Stimulated activated CD4-positive, alpha-beta T cell treated with anti-CD3 and anti-CD28 coated beads, Interleukin-4, amount 100 ng/mL, for 24 hours (primary cell): Measurements from ENCODE around the gene HEYL.

Experiments
- DNase-seq: peaks from one replicate; pipeline ENCODE4 v3.0.0-alpha.2; 2020

HEYL gene

GRCh38 chr1:39663559-39663958 is 24.1 kb upstream of the HEYL start:
- DNase-seq: no peak

GRCh38 chr1:39662861-39663260 is 23.4 kb upstream of the HEYL start:
- no peak for DNase-seq

GRCh38 chr1:39659538-39659937 is 20.1 kb upstream of the HEYL start:
- no peak for DNase-seq

GRCh38 chr1:39659110-39659509 is 19.7 kb upstream of the HEYL start:
- no peak for DNase-seq

GRCh38 chr1:39657923-39658485 is 18.6 kb upstream of the HEYL start:
- peak; percentile 71 for DNase-seq

GRCh38 chr1:39657402-39657801 is 18.0 kb upstream of the HEYL start:
- DNase-seq: no peak

GRCh38 chr1:39656391-39656790 is 16.9 kb upstream of the HEYL start:
- DNase-seq: no peak

- DNase-seq: no peak
Observed at GRCh38 chr1:39655578-39656268, 16.3 kb upstream of the HEYL start.

GRCh38 chr1:39654291-39654690 is 14.8 kb upstream of the HEYL start:
- DNase-seq: no peak

- peak; percentile 82 for DNase-seq
Observed at GRCh38 chr1:39653546-39654031, 14.1 kb upstream of the HEYL start.

GRCh38 chr1:39652554-39652953 is 13.1 kb upstream of the HEYL start:
- no peak for DNase-seq

GRCh38 chr1:39652105-39652504 is 12.7 kb upstream of the HEYL start:
- DNase-seq: no peak

- no peak for DNase-seq
Observed at GRCh38 chr1:39650431-39650830, 11.0 kb upstream of the HEYL start.

- no peak for DNase-seq
Observed at GRCh38 chr1:39649636-39650185, 10.3 kb upstream of the HEYL start.

- no peak for DNase-seq
Observed at GRCh38 chr1:39648496-39648895, 9.1 kb upstream of the HEYL start.

GRCh38 chr1:39647247-39647646 is 7.8 kb upstream of the HEYL start:
- no peak for DNase-seq

- no peak for DNase-seq
Observed at GRCh38 chr1:39646232-39647081, 7.0 kb upstream of the HEYL start.

GRCh38 chr1:39645411-39646043 is 6.1 kb upstream of the HEYL start:
- DNase-seq: no peak

- no peak for DNase-seq
Observed at GRCh38 chr1:39643705-39644104, 4.3 kb upstream of the HEYL start.

GRCh38 chr1:39642796-39643195 is 3.4 kb upstream of the HEYL start:
- DNase-seq: no peak

- DNase-seq: no peak
Observed at GRCh38 chr1:39640861-39641260, 1.4 kb upstream of the HEYL start.

GRCh38 chr1:39638965-39639304 is 508 bp downstream of the HEYL start:
- no peak for DNase-seq

GRCh38 chr1:39637361-39637760 is 2.1 kb downstream of the HEYL start:
- no peak for DNase-seq
